HepG2 (cell line): Measurements from ENCODE around the gene CRNN. TPM values are rescaled to one million over a fixed set of nuclear protein-coding genes. Genes with fewer than 3 reads are reported as not detected.

Source experiments
- ATAC-seq: fragments of 200-7000 bp; cut with Tn5 transposase; 3 replicates; pipeline ENCODE4 v1.9.1; 2020; ENCODE audit warnings: mild to moderate bottlenecking, moderate library complexity
- BruUV-seq: library from RNA; stranded (reverse); fragments of 400-500 nt; replicated peaks from 2 replicates; lab custom pipeline; 2021; lab: Mats Ljungman, UMichigan
- CTCF ChIA-PET: fragments of 300-600 bp; formaldehyde crosslinking; extraction: SDS; loops from one replicate; lab custom pipeline; 2021; ENCODE audit warnings: low total read pairs, inconsistent platforms, low intra/inter-chr PET ratio; lab: Yijun Ruan, JAX
- POLR2A ChIA-PET: fragments of 350-600 bp; sonication (Branson Sonifier 250); formaldehyde crosslinking; loops from one replicate; lab custom pipeline; 2020; ENCODE audit warnings: antibody characterized with exemption, inconsistent platforms; lab: Yijun Ruan, JAX
- DNase-seq: peaks from one replicate; pipeline ENCODE4 v3.0.0-alpha.2; 2015; ENCODE audit warnings: low spot score
- FAIRE-seq: peaks from 3 replicates; lab custom pipeline; 2011; peaks lifted over from hg19 to GRCh38; lab: Jason Lieb, UNC
- H2AFZ ChIP-seq: one replicate; pipeline ENCODE4 v1.6.1; 2011; ENCODE audit warnings: low read length, inconsistent platforms
- H3K27ac ChIP-seq: fragments of 300-600 bp; 3 replicates; pipeline ENCODE4 v1.8.0; 2011; ENCODE audit warnings: mixed run types, mild to moderate bottlenecking, mixed read lengths, low read length, inconsistent platforms; ENCODE audit not compliant: insufficient read depth; ENCODE audit errors: extremely low read length
- H3K27me3 ChIP-seq, 2 experiments: fragments of 200-600 bp in 1 of 2; 2 replicates in 1 of 2; 3 replicates in 1 of 2; pipeline versions ENCODE4 v1.6.0 to v1.8.0; 2011; ENCODE audit warnings: low read length in 2 of 2, mild to moderate bottlenecking in 2 of 2, moderate library complexity in 2 of 2, inconsistent platforms in 1 of 2; ENCODE audit not compliant: insufficient read depth in 2 of 2, control insufficient read depth in 1 of 2
- H3K36me3 ChIP-seq, 2 experiments: fragments of 200-600 bp in 1 of 2; replicated peaks in 1 of 2; 2 replicates in 1 of 2; 3 replicates in 1 of 2; pipeline versions ENCODE4 v1.5.1 to v1.8.0; 2011; ENCODE audit warnings: low read length in 2 of 2, inconsistent platforms in 1 of 2; ENCODE audit not compliant: insufficient read depth in 2 of 2, control insufficient read depth in 1 of 2
- H3K4me1 ChIP-seq: 2 replicates; pipeline ENCODE4 v1.5.1; 2012; ENCODE audit warnings: low read length, inconsistent platforms; ENCODE audit not compliant: insufficient read depth
- H3K4me2 ChIP-seq: 2 replicates; pipeline ENCODE4 v1.6.0; 2011; ENCODE audit warnings: low read depth, low read length, inconsistent platforms
- H3K4me3 ChIP-seq, 3 experiments: fragments of 200-600 bp in 1 of 3; sonication (generic), shearing (Covaris generic) in 1 of 3; replicated peaks in 1 of 3; 2 replicates each; pipeline ENCODE4 v1.5.1; 2011 to 2016; ENCODE audit warnings: low read length in 3 of 3, inconsistent platforms in 2 of 3, low read depth in 2 of 3, mild to moderate bottlenecking in 2 of 3, control low read depth in 1 of 3, mixed read lengths in 1 of 3; ENCODE audit not compliant: insufficient read depth in 1 of 3
- H3K79me2 ChIP-seq: one replicate; pipeline ENCODE4 v1.6.1; 2011; ENCODE audit warnings: low read length, inconsistent platforms; ENCODE audit not compliant: insufficient read depth
- H3K9ac ChIP-seq: 2 replicates; pipeline ENCODE4 v1.6.0; 2011; ENCODE audit warnings: mild to moderate bottlenecking, low read depth, low read length, inconsistent platforms; ENCODE audit not compliant: insufficient read depth
- H3K9me3 ChIP-seq: 2 replicates; pipeline ENCODE4 v1.5.1; 2012; ENCODE audit warnings: mild to moderate bottlenecking, low read length
- H4K20me1 ChIP-seq: 2 replicates; pipeline ENCODE4 v1.6.0; 2011; ENCODE audit warnings: inconsistent platforms, mild to moderate bottlenecking, low read length, moderate library complexity; ENCODE audit not compliant: insufficient read depth
- HNRNPK ChIP-seq: fragments of 200-400 bp; formaldehyde crosslinking; IDR thresholded peaks from 2 replicates; pipeline ENCODE4 v1.6.1; 2018; ENCODE audit warnings: low read length, low read depth, moderate library complexity, mild to moderate bottlenecking; ENCODE audit not compliant: poor library complexity, severe bottlenecking
- IRF2 ChIP-seq: IDR thresholded peaks from 2 replicates; pipeline ENCODE4 v1.6.1; 2018; ENCODE audit warnings: missing genetic modification reagents, missing compliant biosample characterization
- KAT8 ChIP-seq: IDR thresholded peaks from 2 replicates; pipeline ENCODE4 v1.6.1; 2016; ENCODE audit warnings: missing genetic modification reagents, missing compliant biosample characterization
- KLF12 ChIP-seq: sonication (generic); formaldehyde crosslinking; IDR thresholded peaks from 2 replicates; pipeline ENCODE4 v1.4.0; 2020; ENCODE audit warnings: missing genetic modification reagents, borderline replicate concordance
- MTA3 ChIP-seq: sonication (generic); formaldehyde crosslinking; IDR thresholded peaks from 2 replicates; pipeline ENCODE4 v1.4.0; 2020; ENCODE audit warnings: missing genetic modification reagents
- NBN ChIP-seq: fragments of 450-650 bp; conservative IDR thresholded peaks from 2 replicates; pipeline ENCODE4 v1.6.1; 2017
- TEF ChIP-seq: sonication (generic); formaldehyde crosslinking; IDR thresholded peaks from 2 replicates; pipeline ENCODE4 v1.5.0; 2020; ENCODE audit warnings: missing genetic modification reagents
- U2AF1 ChIP-seq: fragments of 200-400 bp; formaldehyde crosslinking; optimal IDR thresholded peaks from 2 replicates; pipeline ENCODE3; 2017; ENCODE audit warnings: mild to moderate bottlenecking, low read depth, low read length
- WIZ ChIP-seq: sonication (generic); formaldehyde crosslinking; IDR thresholded peaks from 2 replicates; pipeline ENCODE4 v1.5.1; 2020; ENCODE audit warnings: mild to moderate bottlenecking, missing genetic modification reagents
- ZBTB8A ChIP-seq: sonication (generic); formaldehyde crosslinking; IDR thresholded peaks from 2 replicates; pipeline ENCODE4 v1.4.0; 2020; ENCODE audit warnings: mild to moderate bottlenecking, low read depth, missing genetic modification reagents, borderline replicate concordance
- ZNF44 ChIP-seq: sonication (generic); formaldehyde crosslinking; IDR thresholded peaks from 2 replicates; pipeline ENCODE4 v1.5.1; 2020; ENCODE audit warnings: mild to moderate bottlenecking, missing genetic modification reagents
- in situ Hi-C: cut with HindIII; loops from 2 replicates; pipeline ENCODE4 v1.10.0; 2017; ENCODE audit warnings: low pct_unique_long_range_greater_than_20kb; ENCODE audit not compliant: extremely low pct_ligation_motif_present
- intact Hi-C: fragments of 100-400 bp; cut with micrococcal nuclease; formaldehyde crosslinking; loops from one replicate; pipeline ENCODE4 v1.10.0; 2022; ENCODE audit not compliant: unreplicated experiment
- polyA plus RNA-seq, 8 experiments: library from polyadenylated mRNA; depleted of rRNA in 3 of 8; stranded (reverse) in 7 of 8; unstranded in 1 of 8; fragments of >200 nt; fragmentation: Illumina TruSeq in 4 of 8; extraction: Trizol in 4 of 8; gene quantifications; 2 replicates each; pipeline versions ENCODE4 v1.2.1 to v1.2.3, GENCODE V29; 2011 to 2016; ENCODE audit warnings: low read depth in 4 of 8, missing spikeins in 1 of 8, mixed read lengths in 1 of 8; ENCODE audit not compliant: insufficient read depth in 1 of 8
- total RNA-seq, 5 experiments: library from RNA; depleted of rRNA; stranded (reverse); fragments of >200 nt; fragmentation: Illumina TruSeq; extraction: Trizol; gene quantifications; 2 replicates each; pipeline ENCODE4 v1.2.3, GENCODE V29; 2016; ENCODE audit warnings: low read depth in 1 of 5
- TF ChIP-seq, protein P1 (sequence below): sonication (generic); formaldehyde crosslinking; IDR thresholded peaks from 2 replicates; pipeline ENCODE4 v1.8.1; 2023; ENCODE audit warnings: missing genetic modification reagents, inconsistent platforms, borderline replicate concordance

CRNN gene
- total and polyA plus RNA-seq, 2 of the 13 experiments (the other 11 are each of a cell fraction or from before 2014, with no cell fraction given) = not detected

- in situ Hi-C loops = no loop called here
- H3K27ac ChIP-seq = no peak overlapping the region
- H3K4me3 ChIP-seq = no peak overlapping the region
- no peak overlapping the region for H3K4me2 ChIP-seq
- no peaks in the 10 kb centered on the region for H4K20me1 ChIP-seq
- ChIA-PET CTCF (no interaction called here), POLR2A (no interaction called here)
- no peaks in the 10 kb centered on the region for H3K27me3 ChIP-seq
- H2AFZ ChIP-seq = no peak overlapping the region
- no peaks in the 10 kb centered on the region for H3K79me2 ChIP-seq
- ATAC-seq = no peak
- TF ChIP-seq WIZ (CRISPR knock-in tag) (no peak), IRF2 (CRISPR knock-in tag) (no peak), NBN (no peak), ZBTB8A (CRISPR knock-in tag) (no peak), KAT8 (no peak), MTA3 (no peak), HNRNPK (no peak), TEF (no peak), U2AF1 (no peak), ZNF44 (CRISPR knock-in tag) (no peak), KLF12 (no peak)
- TF ChIP-seq, protein P1, sequence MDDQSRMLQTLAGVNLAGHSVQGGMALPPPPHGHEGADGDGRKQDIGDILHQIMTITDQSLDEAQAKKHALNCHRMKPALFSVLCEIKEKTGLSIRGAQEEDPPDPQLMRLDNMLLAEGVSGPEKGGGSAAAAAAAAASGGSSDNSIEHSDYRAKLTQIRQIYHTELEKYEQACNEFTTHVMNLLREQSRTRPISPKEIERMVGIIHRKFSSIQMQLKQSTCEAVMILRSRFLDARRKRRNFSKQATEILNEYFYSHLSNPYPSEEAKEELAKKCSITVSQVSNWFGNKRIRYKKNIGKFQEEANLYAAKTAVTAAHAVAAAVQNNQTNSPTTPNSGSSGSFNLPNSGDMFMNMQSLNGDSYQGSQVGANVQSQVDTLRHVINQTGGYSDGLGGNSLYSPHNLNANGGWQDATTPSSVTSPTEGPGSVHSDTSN (CRISPR knock-in tag) = no peak
- H3K4me1 ChIP-seq = no peaks in the 10 kb centered on the region
- no TSS peak for BruUV-seq
- no peak for FAIRE-seq
- intact Hi-C loops = no loop called here
- no peak overlapping the region for H3K9ac ChIP-seq
- H3K9me3 ChIP-seq = peaks cover 20% of the 10 kb centered on the region
- no peak for DNase-seq
- H3K36me3 ChIP-seq = no peaks in the 10 kb centered on the region
These were observed 12.7 kb upstream of the CRNN start for GRCh38 chr1:152426731-152427130.
